ENCODE data around the gene AKNA. TPM values are rescaled to one million over a fixed set of nuclear protein-coding genes. Genes with fewer than 3 reads are reported as not detected.

Gene AKNA
- total RNA-seq, 4 donors from 2014 or later: 34.8 to 63.2 (median 48.6) TPM

GRCh38 chr9:114285166-114285867 lies 102.5 kb downstream of the AKNA start:
- Histone ChIP-seq H3K27ac (no peak overlapping the region), H3K9me3 (no peaks in the 10 kb centered on the region), H3K36me3 (no peaks in the 10 kb centered on the region), H3K4me1 (no peaks in the 10 kb centered on the region), H3K4me3 (no peak overlapping the region), H3K27me3 (no peaks in the 10 kb centered on the region)
- WGBS, 2 donors (ENCODE audit: low coverage in 1 of 2): 40 to 69% methylated on average over 6 to 20 of the region's 20 CpGs
- intact Hi-C loops (cut with DNase I; ENCODE audit: low total_unique reads) (no loop called here), in situ Hi-C loops (cut with MboI; ENCODE audit: low pct_ligation_motif_present in 1 of 4, low pct_unique_long_range_greater_than_20kb in 1 of 4, low sequenced_read_pairs in 3 of 4) (loop anchor here in 3 of 4 donors (10.0 to 25.0 kb wide), 5 partner anchors 131 to 473 kb away; partner anchors contain the start of genes AMBP (in 1 of the 3), COL27A1 (in 1 of the 3) and KIF12 (in 1 of the 3))
- no peak for TF ChIP-seq EP300 (IDR thresholded peaks at IDR 0.05; ENCODE audit: low read depth)
- no peak for TF ChIP-seq CTCF (IDR thresholded peaks at IDR 0.05)
- TF ChIP-seq POLR2A (IDR thresholded peaks at IDR 0.05): no peak
- no peak for TF ChIP-seq POLR2AphosphoS5 (IDR thresholded peaks at IDR 0.05)
- no peak for DNase-seq

GRCh38 chr9:114284316-114285060 lies 103.3 kb downstream of the AKNA start:
- intact Hi-C loops (cut with DNase I; ENCODE audit: low total_unique reads): no loop called here
- WGBS, 2 donors (ENCODE audit: low coverage in 1 of 2): 78 to 87% methylated on average over 3 to 11 of the region's 11 CpGs
- Histone ChIP-seq H3K9me3 (no peaks in the 10 kb centered on the region), H3K36me3 (no peaks in the 10 kb centered on the region), H3K27me3 (no peaks in the 10 kb centered on the region), H3K4me1 (no peaks in the 10 kb centered on the region), H3K27ac (no peak overlapping the region), H3K4me3 (no peak overlapping the region)
- no peak for DNase-seq
- in situ Hi-C loops (cut with MboI; ENCODE audit: low pct_ligation_motif_present in 1 of 4, low pct_unique_long_range_greater_than_20kb in 1 of 4, low sequenced_read_pairs in 3 of 4): loop anchor here in 3 of 4 donors (10.0 to 25.0 kb wide), 5 partner anchors 130 to 472 kb away; partner anchors contain the start of genes AMBP (in 1 of the 3), COL27A1 (in 1 of the 3) and KIF12 (in 1 of the 3)
- TF ChIP-seq POLR2A (IDR thresholded peaks at IDR 0.05) (no peak), EP300 (IDR thresholded peaks at IDR 0.05; ENCODE audit: low read depth) (no peak), CTCF (IDR thresholded peaks at IDR 0.05) (no peak), POLR2AphosphoS5 (IDR thresholded peaks at IDR 0.05) (no peak)

Other genes starting within 250 kb of the AKNA start
- gene COL27A1, start 232.4 kb downstream of the AKNA start, total RNA-seq: 1 to 10 TPM; 2.1 to 9.0 (median 3.8) TPM
- gene ORM1, start 64.9 kb downstream of the AKNA start, total RNA-seq: not detected
- not detected for gene ORM2, start 58.1 kb downstream of the AKNA start, total RNA-seq
- 10 to 100 TPM in 2 of 4 donors, 1 to 10 TPM in 2; 5.4 to 23.6 (median 8.5) TPM for gene WHRN, start 117.5 kb upstream of the AKNA start, total RNA-seq
- gene ATP6V1G1, start 199.8 kb upstream of the AKNA start, total RNA-seq: 100 to 1,000 TPM; 102 to 144 (median 131) TPM
- 1 to 10 TPM; 6.2 to 9.7 (median 7.3) TPM for gene TMEM268, start 223.3 kb upstream of the AKNA start, total RNA-seq